ENCODE measurements around the gene PNCK.
"Not testable (repeated sequence)": the region's sequence is repeated elsewhere in the genome, so short reads cannot be mapped to it uniquely, and the experiment has no call there.

DNA sequence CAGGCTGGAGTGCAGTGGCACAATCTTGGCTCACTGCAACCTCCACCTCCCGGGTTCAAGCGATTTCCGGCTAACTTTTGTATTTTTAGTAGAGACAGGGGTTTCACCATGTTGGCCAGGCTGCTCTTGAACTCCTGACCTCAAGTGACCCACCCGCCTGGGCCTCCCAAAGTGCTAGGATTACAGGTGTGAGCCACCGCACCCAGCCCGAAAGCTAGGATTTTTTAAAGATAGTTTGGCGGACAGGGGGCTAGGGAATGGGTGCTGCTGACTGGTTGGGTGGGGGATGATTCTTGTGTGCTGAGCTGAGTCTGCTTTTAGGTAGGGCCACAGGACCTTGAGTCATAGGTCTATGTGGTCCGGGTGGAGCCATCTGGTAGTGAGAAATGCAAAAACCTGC lies 9.9 kb upstream of the PNCK start:
- TF ChIP-seq CTCF, POLR2A, POLR2AphosphoS5 (IDR thresholded peaks at IDR 0.05): not testable (repeated sequence)

Data from sigmoid colon (tissue), 4 donors.